CD4-positive, alpha-beta memory T cell (primary cell): ENCODE results near the gene DGKB. TPM values are rescaled to one million over a fixed set of nuclear protein-coding genes. Genes with fewer than 3 reads are reported as not detected.

Experiments
- CTCF ChIA-PET: fragments of 350-600 bp; sonication (Branson Sonifier 250); formaldehyde crosslinking; loops from one replicate; lab custom pipeline; 2021; ENCODE audit warnings: inconsistent platforms; ENCODE audit not compliant: partially characterized antibody; lab: Charles Lee
- POLR2A ChIA-PET: fragments of 350-600 bp; sonication (Branson Sonifier 250); formaldehyde crosslinking; loops from one replicate; lab custom pipeline; 2021; ENCODE audit not compliant: partially characterized antibody; lab: Charles Lee
- DNase-seq, 5 donors: peaks; one replicate each; pipeline versions ENCODE4 v3.0.0 to v3.0.0-alpha.2; 2020 to 2022; ENCODE audit warnings: mixed read lengths in 1 of 5
- H3K27ac ChIP-seq: one replicate; pipeline ENCODE4 v1.7.0; 2013; ENCODE audit warnings: low read depth, low read length
- H3K27me3 ChIP-seq: 2 replicates; pipeline ENCODE4 v1.7.0; 2013; ENCODE audit warnings: mild to moderate bottlenecking, low read length, moderate library complexity; ENCODE audit not compliant: insufficient read depth
- H3K36me3 ChIP-seq: 2 replicates; pipeline ENCODE4 v1.7.0; 2013; ENCODE audit warnings: mild to moderate bottlenecking, low read length, moderate library complexity; ENCODE audit not compliant: insufficient read depth
- H3K4me1 ChIP-seq: 2 replicates; pipeline ENCODE4 v1.7.0; 2013; ENCODE audit warnings: mild to moderate bottlenecking, low read length, moderate library complexity; ENCODE audit not compliant: insufficient read depth
- H3K4me3 ChIP-seq, 2 donors: one replicate each; pipeline ENCODE4 v1.7.0; 2013; ENCODE audit warnings: low read length in 2 of 2, mild to moderate bottlenecking in 1 of 2
- H3K9me3 ChIP-seq, 2 donors: one replicate each; pipeline ENCODE4 v1.7.0; 2013; ENCODE audit warnings: low read length in 2 of 2, control low read depth in 1 of 2; ENCODE audit not compliant: control insufficient read depth in 1 of 2
- H3K27ac Mint-ChIP-seq, 7 donors: one replicate each; pipeline ENCODE4 v1.8.0; 2020 to 2021; ENCODE audit warnings: mixed read lengths in 7 of 7, mild to moderate bottlenecking in 6 of 7, inconsistent platforms in 3 of 7, moderate library complexity in 3 of 7
- H3K27me3 Mint-ChIP-seq, 2 donors: one replicate each; pipeline ENCODE4 v1.8.0; 2020 to 2021; ENCODE audit warnings: mixed read lengths in 2 of 2
- H3K36me3 Mint-ChIP-seq, 2 donors: one replicate each; pipeline ENCODE4 v1.8.0; 2020 to 2021; ENCODE audit warnings: mixed read lengths in 2 of 2, inconsistent platforms in 1 of 2, mild to moderate bottlenecking in 1 of 2
- H3K4me1 Mint-ChIP-seq, 4 donors: one replicate each; pipeline ENCODE4 v1.8.0; 2020 to 2021; ENCODE audit warnings: mixed read lengths in 4 of 4, mild to moderate bottlenecking in 1 of 4
- H3K4me3 Mint-ChIP-seq, 8 donors: one replicate each; pipeline ENCODE4 v1.8.0; 2020 to 2021; ENCODE audit warnings: mixed read lengths in 8 of 8, mild to moderate bottlenecking in 7 of 8, moderate library complexity in 6 of 8, inconsistent platforms in 3 of 8
- H3K9me3 Mint-ChIP-seq, 8 donors: one replicate each; pipeline ENCODE4 v1.8.0; 2020 to 2021; ENCODE audit warnings: mixed read lengths in 8 of 8, mild to moderate bottlenecking in 5 of 8, inconsistent platforms in 3 of 8, moderate library complexity in 1 of 8
- intact Hi-C: fragments of 100-400 bp; cut with micrococcal nuclease; formaldehyde crosslinking; loops from one replicate; pipeline ENCODE4 v1.15.1; 2023
- polyA plus RNA-seq, 2 donors: library from polyadenylated mRNA; unstranded; fragments of 300-500 nt; fragmentation: Illumina TruSeq; gene quantifications; one replicate each; pipeline ENCODE4 v1.2.3, GENCODE V29; 2021
- total RNA-seq, 2 experiments: library from RNA; stranded (reverse); gene quantifications; one replicate each; pipeline ENCODE4 v1.2.3, GENCODE V29; 2021

Gene DGKB
- total and polyA plus RNA-seq, 4 experiments from 2014 or later, result not detected

- H3K4me3 Mint-ChIP-seq, result no peak overlapping the region
- H3K4me1 Mint-ChIP-seq, result peaks cover 0 to 6% (median 0%) of the 10 kb centered on the region in 4 donors
- peaks cover 0 to 2% (median 0%) of the 10 kb centered on the region in 8 donors for H3K9me3 Mint-ChIP-seq
- H3K27me3 ChIP-seq, result no peaks in the 10 kb centered on the region
- no peak for DNase-seq
- ChIA-PET POLR2A (no interaction called here), CTCF (no interaction called here)
- no peak overlapping the region for H3K27ac Mint-ChIP-seq
- H3K36me3 ChIP-seq, result no peaks in the 10 kb centered on the region
- no peaks in the 10 kb centered on the region for H3K9me3 ChIP-seq
- intact Hi-C loops, result no loop called here
- no peaks in the 10 kb centered on the region for H3K36me3 Mint-ChIP-seq
- no peaks in the 10 kb centered on the region for H3K27me3 Mint-ChIP-seq
- H3K27ac ChIP-seq, result no peak overlapping the region
- no peaks in the 10 kb centered on the region for H3K4me1 ChIP-seq
- H3K4me3 ChIP-seq, result no peak overlapping the region
Measured at GRCh38 chr7:14407246-14408015, 495.1 kb downstream of the DGKB start.

- Histone ChIP-seq H3K4me3 (no peak overlapping the region), H3K36me3 (no peaks in the 10 kb centered on the region), H3K27me3 (no peaks in the 10 kb centered on the region), H3K9me3 (no peaks in the 10 kb centered on the region), H3K27ac (no peak overlapping the region), H3K4me1 (no peaks in the 10 kb centered on the region)
- no peaks in the 10 kb centered on the region for H3K36me3 Mint-ChIP-seq
- H3K9me3 Mint-ChIP-seq, result no peaks in the 10 kb centered on the region
- intact Hi-C loops, result no loop called here
- no peak overlapping the region for H3K4me3 Mint-ChIP-seq
- H3K4me1 Mint-ChIP-seq, result peaks cover 0 to 6% (median 0%) of the 10 kb centered on the region in 4 donors
- no peak for DNase-seq
- CTCF ChIA-PET, result no interaction called here
- no peak overlapping the region for H3K27ac Mint-ChIP-seq
- POLR2A ChIA-PET, result no interaction called here
- H3K27me3 Mint-ChIP-seq, result no peaks in the 10 kb centered on the region
Measured at GRCh38 chr7:14403587-14403986, 499.0 kb downstream of the DGKB start.

GRCh38 chr7:14400271-14400670 lies 502.3 kb downstream of the DGKB start:
- POLR2A ChIA-PET, result no interaction called here
- peaks cover 0 to 6% (median 0%) of the 10 kb centered on the region in 4 donors for H3K4me1 Mint-ChIP-seq
- H3K27me3 ChIP-seq, result no peaks in the 10 kb centered on the region
- no peak overlapping the region for H3K4me3 Mint-ChIP-seq
- no peaks in the 10 kb centered on the region for H3K9me3 ChIP-seq
- no peak overlapping the region for H3K4me3 ChIP-seq
- H3K36me3 ChIP-seq, result no peaks in the 10 kb centered on the region
- no peaks in the 10 kb centered on the region for H3K9me3 Mint-ChIP-seq
- intact Hi-C loops, result no loop called here
- CTCF ChIA-PET, result no interaction called here
- H3K27ac Mint-ChIP-seq, result no peak overlapping the region
- H3K36me3 Mint-ChIP-seq, result no peaks in the 10 kb centered on the region
- no peak overlapping the region for H3K27ac ChIP-seq
- H3K27me3 Mint-ChIP-seq, result no peaks in the 10 kb centered on the region
- H3K4me1 ChIP-seq, result no peaks in the 10 kb centered on the region
- DNase-seq, result no peak

- H3K27me3 ChIP-seq, result no peaks in the 10 kb centered on the region
- H3K27ac ChIP-seq, result no peak overlapping the region
- Mint-ChIP-seq H3K4me3 (no peak overlapping the region), H3K27ac (no peak overlapping the region), H3K9me3 (no peaks in the 10 kb centered on the region), H3K4me1 (peaks cover 0 to 5% (median 0%) of the 10 kb centered on the region in 4 donors), H3K36me3 (no peaks in the 10 kb centered on the region), H3K27me3 (no peaks in the 10 kb centered on the region)
- H3K4me1 ChIP-seq, result no peaks in the 10 kb centered on the region
- H3K4me3 ChIP-seq, result no peak overlapping the region
- ChIA-PET POLR2A (no interaction called here), CTCF (no interaction called here)
- intact Hi-C loops, result no loop called here
- no peaks in the 10 kb centered on the region for H3K9me3 ChIP-seq
- no peak for DNase-seq
- H3K36me3 ChIP-seq, result no peaks in the 10 kb centered on the region
Measured at GRCh38 chr7:14398526-14398925, 504.0 kb downstream of the DGKB start.

- H3K36me3 Mint-ChIP-seq, result no peaks in the 10 kb centered on the region
- no peaks in the 10 kb centered on the region for H3K4me1 Mint-ChIP-seq
- no peak overlapping the region for H3K4me3 Mint-ChIP-seq
- H3K4me1 ChIP-seq, result no peaks in the 10 kb centered on the region
- H3K27me3 ChIP-seq, result no peaks in the 10 kb centered on the region
- ChIA-PET CTCF (no interaction called here), POLR2A (no interaction called here)
- DNase-seq, result no peak
- no peak overlapping the region for H3K4me3 ChIP-seq
- H3K9me3 ChIP-seq, result no peaks in the 10 kb centered on the region
- H3K36me3 ChIP-seq, result no peaks in the 10 kb centered on the region
- no peaks in the 10 kb centered on the region for H3K9me3 Mint-ChIP-seq
- no peak overlapping the region for H3K27ac ChIP-seq
- no peaks in the 10 kb centered on the region for H3K27me3 Mint-ChIP-seq
- H3K27ac Mint-ChIP-seq, result no peak overlapping the region
- intact Hi-C loops, result no loop called here
Measured at GRCh38 chr7:14395860-14396259, 506.7 kb downstream of the DGKB start.

- ChIA-PET CTCF (no interaction called here), POLR2A (no interaction called here)
- Histone ChIP-seq H3K27me3 (no peaks in the 10 kb centered on the region), H3K36me3 (no peaks in the 10 kb centered on the region), H3K9me3 (no peaks in the 10 kb centered on the region), H3K4me3 (no peak overlapping the region), H3K4me1 (no peaks in the 10 kb centered on the region), H3K27ac (no peak overlapping the region)
- Mint-ChIP-seq H3K4me3 (no peak overlapping the region), H3K27ac (no peak overlapping the region), H3K4me1 (no peaks in the 10 kb centered on the region), H3K9me3 (no peaks in the 10 kb centered on the region), H3K27me3 (no peaks in the 10 kb centered on the region), H3K36me3 (no peaks in the 10 kb centered on the region)
- no peak for DNase-seq
- intact Hi-C loops, result no loop called here
Measured at GRCh38 chr7:14394786-14395185, 507.8 kb downstream of the DGKB start.

GRCh38 chr7:14389595-14389994 lies 513.0 kb downstream of the DGKB start:
- no peaks in the 10 kb centered on the region for H3K4me1 Mint-ChIP-seq
- Histone ChIP-seq H3K4me1 (no peaks in the 10 kb centered on the region), H3K27me3 (no peaks in the 10 kb centered on the region), H3K4me3 (no peak overlapping the region), H3K36me3 (no peaks in the 10 kb centered on the region), H3K27ac (no peak overlapping the region), H3K9me3 (no peaks in the 10 kb centered on the region)
- H3K36me3 Mint-ChIP-seq, result no peaks in the 10 kb centered on the region
- ChIA-PET CTCF (interaction anchor here (1.2 kb wide), 1 partner anchor 12 kb away, joined by 3 read pairs; no protein-coding TSS in a partner anchor), POLR2A (no interaction called here)
- DNase-seq, result no peak
- H3K27me3 Mint-ChIP-seq, result peaks cover 0 to 2% of the 10 kb centered on the region in 2 donors
- intact Hi-C loops, result no loop called here
- H3K9me3 Mint-ChIP-seq, result no peaks in the 10 kb centered on the region
- H3K4me3 Mint-ChIP-seq, result no peak overlapping the region
- no peak overlapping the region for H3K27ac Mint-ChIP-seq
